NCI-H1417 (cell line): ENCODE measurements around the gene ALG14.
A peak's percentile ranks its signal among the peaks of the same experiment; 100 is the strongest.
"Not testable (repeated sequence)": the region's sequence is repeated elsewhere in the genome, so short reads cannot be mapped to it uniquely, and the experiment has no call there.

Source experiments
- DNase-seq, 3 experiments: peaks; one replicate each; lab custom pipeline; 2025; lab: John Stamatoyannopoulos, UW

Gene ALG14

DNA sequence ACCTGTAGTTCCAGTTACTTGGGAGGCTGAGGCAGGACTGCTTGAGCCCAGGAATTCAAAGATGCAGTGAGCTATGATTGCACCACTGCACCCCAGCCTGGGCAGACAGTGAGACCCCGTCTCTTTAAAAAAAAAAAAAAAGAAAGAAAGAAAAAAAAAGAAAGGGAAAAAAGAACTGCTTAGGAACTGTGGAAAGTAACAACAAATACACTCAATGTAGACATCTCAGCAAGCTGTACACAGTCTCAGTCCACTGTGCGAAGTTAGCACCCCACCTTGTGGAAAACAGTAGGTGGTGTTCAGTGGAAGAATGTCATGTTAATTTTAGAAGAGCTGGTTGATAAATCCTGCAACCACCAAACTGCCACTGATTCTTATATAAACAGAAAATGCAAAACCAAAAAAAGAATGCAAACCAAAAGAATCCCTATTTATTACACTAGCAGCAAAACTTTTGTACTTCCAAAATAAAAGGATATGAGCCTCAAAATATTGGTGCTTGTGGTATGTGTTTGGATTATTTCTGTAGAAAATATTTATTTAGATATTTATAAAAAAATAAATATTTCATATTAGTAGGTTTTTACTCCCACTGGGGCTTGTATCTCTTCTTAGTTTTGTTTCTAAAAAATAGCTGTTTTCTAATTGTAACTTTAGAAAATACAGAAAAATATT is 31.1 kb downstream of the ALG14 start:
- DNase-seq: peak; percentile 11 to 61 (median 27)

- DNase-seq: no peak
Measured at GRCh38 chr1:95040032-95040525, 32.7 kb downstream of the ALG14 start.

DNA sequence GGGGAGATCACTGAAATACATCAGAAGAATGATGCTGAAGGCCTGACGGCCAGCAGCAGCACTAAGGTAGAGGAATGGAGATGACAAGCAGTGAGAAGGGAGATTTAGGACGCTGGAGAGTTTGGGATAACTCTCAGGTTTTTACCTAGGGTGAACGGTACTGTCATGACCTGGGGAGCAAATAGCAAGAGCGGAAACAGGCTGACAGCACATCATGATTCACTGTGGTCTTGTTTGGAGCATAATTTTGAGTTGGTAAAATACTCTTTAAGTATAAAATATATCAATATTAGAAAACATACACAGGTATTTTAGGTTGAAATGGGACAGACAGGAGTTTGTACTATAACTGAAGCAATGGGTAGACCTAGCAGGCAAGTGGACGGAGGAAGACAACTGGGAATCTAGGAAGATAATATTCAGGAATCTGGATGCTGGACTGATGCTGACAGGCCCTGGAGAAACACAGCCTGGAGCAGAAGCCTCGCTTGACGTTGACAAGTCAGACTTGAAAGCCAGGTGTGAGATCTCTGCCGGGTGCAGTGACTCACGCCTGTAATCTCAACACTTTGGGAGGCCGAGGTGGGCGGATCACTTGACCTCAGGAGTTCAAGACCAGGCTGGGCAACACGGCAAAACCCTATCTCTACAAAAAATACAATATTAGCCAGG is 33.3 kb downstream of the ALG14 start:
- DNase-seq: no peak

DNA sequence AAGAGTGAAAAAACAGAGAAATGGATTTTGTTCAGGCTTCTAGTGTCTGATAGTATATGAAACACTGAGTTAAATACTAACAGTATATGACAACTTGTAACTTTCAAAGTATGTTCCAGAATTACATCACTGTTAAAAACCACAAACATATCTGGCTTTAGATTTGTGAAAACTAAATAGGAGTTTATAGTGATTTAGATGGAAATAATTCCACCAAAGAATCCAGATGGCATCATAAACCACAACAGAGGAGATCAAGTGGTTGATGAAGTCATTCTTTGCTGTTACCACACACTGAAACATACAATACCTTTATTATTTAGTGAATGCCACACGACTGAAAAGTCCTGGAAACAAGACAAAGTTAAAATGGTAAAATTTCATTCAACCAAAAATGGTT is 37.2 kb downstream of the ALG14 start:
- no peak for DNase-seq

- no peak for DNase-seq
Measured at GRCh38 chr1:95034506-95034905, 38.2 kb downstream of the ALG14 start.

GRCh38 chr1:95033843-95034242 is 38.9 kb downstream of the ALG14 start:
- DNase-seq: no peak

- DNase-seq: no peak
Measured at GRCh38 chr1:95029532-95029931, 43.2 kb downstream of the ALG14 start.

DNA sequence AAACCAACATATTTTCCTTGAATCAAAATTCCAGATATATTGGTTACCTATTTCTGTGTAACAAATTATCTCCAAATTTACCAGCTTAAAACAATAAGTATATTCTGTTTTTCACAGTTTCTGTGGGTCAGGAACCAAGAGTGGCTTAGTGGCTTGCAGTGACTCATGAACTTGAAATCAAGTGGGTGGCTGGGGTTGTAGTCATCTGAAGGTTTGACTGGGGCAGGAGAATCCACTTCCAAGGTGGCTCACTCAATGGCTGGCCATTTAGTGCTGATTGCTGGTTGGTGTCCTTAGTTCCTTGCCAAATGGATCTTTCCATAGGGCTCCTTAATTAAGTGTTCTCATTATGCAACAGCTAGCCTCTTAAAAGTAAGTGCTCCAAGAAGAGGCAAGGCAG is 43.8 kb downstream of the ALG14 start:
- no peak for DNase-seq

DNA sequence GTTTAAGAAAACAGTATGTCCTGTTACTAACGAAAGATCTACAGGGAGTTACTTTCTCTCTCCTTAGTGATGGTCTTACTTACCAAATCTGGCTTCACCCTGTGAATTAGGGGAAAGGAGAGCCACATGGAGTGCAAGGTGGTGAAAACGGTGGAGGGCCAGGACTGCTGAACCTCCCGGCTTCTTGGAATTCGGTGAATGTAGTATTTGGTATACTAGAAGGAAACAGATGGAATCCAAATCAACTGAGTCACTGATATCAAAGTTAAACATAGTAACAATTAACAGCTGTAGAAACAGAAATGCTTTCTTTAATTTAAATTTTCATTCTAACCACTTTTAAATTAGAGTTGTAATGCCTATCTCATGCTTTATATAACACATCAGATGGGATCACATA is 45.7 kb downstream of the ALG14 start:
- DNase-seq: no peak

- no peak for DNase-seq
Measured at GRCh38 chr1:95023399-95024043, 49.2 kb downstream of the ALG14 start.

DNA sequence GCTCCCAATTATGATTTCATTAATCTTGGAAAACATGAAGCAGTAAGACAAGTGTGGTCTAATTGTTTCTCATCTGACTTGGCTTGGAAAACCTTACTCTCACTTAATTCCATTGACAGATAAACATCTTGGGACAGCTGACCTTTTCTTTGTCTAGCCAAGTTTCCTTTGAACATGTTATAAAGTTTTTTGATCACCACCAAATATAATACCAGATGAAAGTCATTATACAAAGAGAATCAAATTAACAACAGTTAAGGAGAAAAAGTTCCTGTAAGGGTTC is 50.2 kb downstream of the ALG14 start:
- no peak for DNase-seq

- no peak for DNase-seq
Measured at GRCh38 chr1:95021805-95022643, 50.7 kb downstream of the ALG14 start.

DNA sequence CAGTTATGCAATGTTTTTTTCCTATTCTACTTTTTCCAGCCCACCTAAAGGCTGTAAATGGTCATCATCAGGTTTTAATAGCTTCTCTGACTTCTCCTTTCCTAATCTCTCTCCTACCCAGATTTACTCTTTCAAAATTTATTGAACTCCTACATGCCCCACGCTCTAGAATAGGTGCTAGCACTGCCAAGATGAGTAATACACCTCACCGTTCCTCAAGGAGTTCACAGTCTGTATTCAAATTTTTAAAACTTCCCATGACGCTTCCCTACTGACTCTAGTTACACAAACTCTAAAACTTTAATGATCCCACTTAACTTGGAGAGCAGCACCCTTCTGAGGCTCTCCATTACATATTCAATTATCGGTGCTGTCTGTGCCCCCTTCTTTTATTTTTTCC is 51.6 kb downstream of the ALG14 start:
- no peak for DNase-seq

DNA sequence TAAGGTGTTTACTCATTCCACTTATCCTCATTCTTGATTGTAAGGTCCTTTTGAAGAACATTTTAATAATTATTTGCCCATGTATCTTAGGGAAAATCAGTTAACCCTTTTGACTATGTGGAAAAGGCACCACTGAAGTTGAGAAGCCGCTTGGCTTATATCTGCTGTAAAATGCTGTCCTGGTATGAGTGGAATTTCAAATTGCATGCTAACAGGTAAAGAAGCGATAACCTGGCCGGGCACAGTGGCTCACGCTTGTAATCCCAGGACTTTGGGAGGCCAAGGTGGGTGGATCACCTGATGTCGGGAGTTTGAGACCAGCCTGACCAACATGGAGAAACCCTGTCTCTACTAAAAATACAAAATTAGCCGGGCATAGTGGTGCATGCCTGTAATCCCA is 53.3 kb downstream of the ALG14 start:
- DNase-seq: not testable (repeated sequence)

DNA sequence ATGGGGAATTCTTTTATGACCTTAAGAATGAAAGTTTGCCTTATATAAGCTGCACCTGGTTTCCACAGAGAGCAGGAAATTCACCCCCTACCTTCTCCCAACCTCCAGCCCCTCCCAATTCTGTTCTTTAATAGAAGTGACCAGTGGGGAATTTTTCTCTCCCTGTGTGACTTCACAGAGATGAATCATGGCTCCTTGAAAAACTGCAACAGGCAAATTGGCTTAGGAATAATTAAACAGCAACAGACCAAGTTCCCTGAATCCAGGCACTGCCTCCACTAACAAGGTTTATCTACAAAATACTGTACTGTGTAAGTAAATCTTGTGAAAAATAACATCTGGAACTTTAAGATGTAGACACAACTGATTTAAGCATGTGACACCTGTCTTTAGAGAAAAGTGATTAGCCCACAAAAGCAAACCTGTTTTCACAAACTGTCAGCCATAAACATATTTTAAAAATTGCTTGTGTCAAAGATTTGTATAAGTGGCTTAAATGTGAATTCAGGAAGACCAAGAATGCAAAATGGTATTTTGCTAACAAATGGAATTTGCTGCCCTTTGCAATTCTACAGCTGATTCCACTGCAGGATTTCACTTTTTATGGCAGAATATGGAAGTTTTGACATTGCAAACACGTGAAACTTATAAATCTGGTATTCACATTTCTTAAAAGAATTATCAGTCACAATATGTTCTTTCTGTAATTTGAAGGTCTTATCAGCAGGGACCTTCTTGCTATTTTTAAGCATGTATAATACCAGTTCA is 54.0 kb downstream of the ALG14 start:
- DNase-seq: peak in 1 of 3 experiments; percentile 32

- peak in 1 of 3 experiments; percentile 43 for DNase-seq
Measured at GRCh38 chr1:95017775-95018174, 55.0 kb downstream of the ALG14 start.

GRCh38 chr1:95015076-95015475 is 57.7 kb downstream of the ALG14 start:
- no peak for DNase-seq

DNA sequence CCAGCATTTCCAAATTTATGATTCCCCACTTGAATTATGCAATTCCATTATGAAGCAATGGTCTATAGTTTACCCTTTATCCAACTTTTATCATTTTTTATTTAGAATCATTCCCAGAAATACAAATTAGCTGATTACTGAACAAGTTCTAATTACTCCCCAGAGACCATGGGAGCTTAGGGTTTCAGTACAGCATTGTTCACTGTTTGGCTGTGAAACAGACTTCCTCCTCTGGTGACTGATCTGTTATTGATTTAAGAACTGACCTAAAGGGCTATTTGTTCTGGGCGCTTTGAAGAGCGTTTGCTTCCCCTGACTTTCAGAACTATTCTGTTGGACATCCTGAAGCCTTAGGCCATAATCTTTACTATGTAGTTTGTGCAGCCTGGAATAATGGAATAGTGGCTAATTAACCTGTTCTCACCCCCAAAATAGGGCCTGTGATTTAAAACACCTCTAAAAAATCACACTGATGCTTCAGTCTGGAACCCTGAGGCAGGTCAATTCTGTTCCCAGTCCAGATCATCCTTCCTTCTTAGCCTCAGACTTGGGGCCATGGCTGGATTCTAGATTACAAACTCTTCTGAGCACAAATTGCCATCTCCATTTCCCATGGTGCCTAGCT is 58.7 kb downstream of the ALG14 start:
- DNase-seq: peak in 2 of 3 experiments; percentile 11 to 57

DNA sequence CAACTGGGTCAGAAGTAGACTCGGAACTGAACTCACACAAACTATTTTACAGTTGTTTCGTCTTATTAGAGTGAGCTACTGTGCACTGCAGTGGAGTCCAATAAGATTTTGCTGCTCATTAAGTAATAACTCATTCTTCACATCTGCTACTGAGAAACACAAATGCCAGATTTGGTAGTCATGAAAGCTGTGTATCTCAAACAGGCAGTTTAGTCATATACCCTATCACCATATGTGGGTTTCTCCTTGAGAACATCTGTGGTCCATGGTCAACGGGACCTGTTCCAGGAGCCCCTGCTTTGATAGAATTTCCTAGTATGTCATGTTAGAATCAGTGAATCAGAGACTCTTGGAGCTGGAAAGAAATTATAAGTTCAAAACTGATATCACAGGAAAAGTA is 60.4 kb downstream of the ALG14 start:
- no peak for DNase-seq

DNA sequence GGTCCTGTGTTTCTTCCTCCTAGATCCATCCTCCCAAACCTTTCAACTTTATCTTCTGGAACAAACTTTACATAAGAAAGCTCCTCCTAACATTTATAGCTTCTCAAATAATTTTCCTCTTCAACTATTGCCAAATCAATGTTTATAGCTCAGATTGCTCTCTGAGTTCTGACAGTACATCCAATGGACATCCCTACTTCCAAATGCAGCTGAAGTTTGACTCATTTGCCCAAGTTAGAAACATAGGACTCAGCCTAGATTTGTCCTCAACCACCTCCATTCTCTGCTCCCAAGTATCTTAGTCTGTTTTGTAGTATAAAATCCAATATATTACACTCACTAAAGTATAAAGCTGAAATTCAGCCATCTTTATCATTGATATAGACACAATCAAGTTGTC is 62.6 kb downstream of the ALG14 start:
- no peak for DNase-seq

DNA sequence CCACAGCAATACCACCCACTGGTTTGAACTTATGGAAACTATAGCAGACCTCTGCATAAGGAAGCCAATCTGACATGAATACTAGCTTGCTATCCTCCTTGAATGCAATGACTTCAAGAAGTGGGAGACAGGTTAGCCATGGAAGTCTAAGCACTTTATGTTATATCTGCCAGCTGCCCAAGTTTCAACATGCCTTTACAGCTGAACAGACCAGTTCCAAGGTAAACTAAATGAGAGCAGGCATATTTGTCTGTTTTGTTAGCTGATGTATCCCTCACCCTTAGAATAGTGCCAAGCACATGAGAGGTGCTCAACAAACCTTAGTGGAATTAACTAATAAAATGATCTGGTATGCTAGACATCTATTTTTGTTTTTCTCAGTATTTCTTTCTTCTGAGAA is 65.1 kb downstream of the ALG14 start:
- DNase-seq: no peak
